Measurements from ENCODE around the gene MAMDC4.

The MAMDC4 gene

GRCh38 chr9:136885950-136886578 lies 33.9 kb downstream of the MAMDC4 start, which contains the start of gene TRAF2 (continued):
- TF ChIP-seq, protein P1, sequence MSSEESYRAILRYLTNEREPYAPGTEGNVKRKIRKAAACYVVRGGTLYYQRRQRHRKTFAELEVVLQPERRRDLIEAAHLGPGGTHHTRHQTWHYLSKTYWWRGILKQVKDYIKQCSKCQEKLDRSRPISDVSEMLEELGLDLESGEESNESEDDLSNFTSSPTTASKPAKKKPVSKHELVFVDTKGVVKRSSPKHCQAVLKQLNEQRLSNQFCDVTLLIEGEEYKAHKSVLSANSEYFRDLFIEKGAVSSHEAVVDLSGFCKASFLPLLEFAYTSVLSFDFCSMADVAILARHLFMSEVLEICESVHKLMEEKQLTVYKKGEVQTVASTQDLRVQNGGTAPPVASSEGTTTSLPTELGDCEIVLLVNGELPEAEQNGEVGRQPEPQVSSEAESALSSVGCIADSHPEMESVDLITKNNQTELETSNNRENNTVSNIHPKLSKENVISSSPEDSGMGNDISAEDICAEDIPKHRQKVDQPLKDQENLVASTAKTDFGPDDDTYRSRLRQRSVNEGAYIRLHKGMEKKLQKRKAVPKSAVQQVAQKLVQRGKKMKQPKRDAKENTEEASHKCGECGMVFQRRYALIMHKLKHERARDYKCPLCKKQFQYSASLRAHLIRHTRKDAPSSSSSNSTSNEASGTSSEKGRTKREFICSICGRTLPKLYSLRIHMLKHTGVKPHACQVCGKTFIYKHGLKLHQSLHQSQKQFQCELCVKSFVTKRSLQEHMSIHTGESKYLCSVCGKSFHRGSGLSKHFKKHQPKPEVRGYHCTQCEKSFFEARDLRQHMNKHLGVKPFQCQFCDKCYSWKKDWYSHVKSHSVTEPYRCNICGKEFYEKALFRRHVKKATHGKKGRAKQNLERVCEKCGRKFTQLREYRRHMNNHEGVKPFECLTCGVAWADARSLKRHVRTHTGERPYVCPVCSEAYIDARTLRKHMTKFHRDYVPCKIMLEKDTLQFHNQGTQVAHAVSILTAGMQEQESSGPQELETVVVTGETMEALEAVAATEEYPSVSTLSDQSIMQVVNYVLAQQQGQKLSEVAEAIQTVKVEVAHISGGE (tag by site-specific recombination; conservative IDR thresholded peaks at IDR 0.05; ENCODE audit: low read depth): peak; percentile 84
- peak; percentile 63; the same call in 1 of the 2 replicates for TF ChIP-seq KLF17 (tag by site-specific recombination; IDR thresholded peaks at IDR 0.05)
- 0 out of 2 replicates have a peak, but pooled peaks have one; percentile 29 for TF ChIP-seq YY1 (tag by site-specific recombination; IDR thresholded peaks at IDR 0.05)
- TF ChIP-seq, protein P2, sequence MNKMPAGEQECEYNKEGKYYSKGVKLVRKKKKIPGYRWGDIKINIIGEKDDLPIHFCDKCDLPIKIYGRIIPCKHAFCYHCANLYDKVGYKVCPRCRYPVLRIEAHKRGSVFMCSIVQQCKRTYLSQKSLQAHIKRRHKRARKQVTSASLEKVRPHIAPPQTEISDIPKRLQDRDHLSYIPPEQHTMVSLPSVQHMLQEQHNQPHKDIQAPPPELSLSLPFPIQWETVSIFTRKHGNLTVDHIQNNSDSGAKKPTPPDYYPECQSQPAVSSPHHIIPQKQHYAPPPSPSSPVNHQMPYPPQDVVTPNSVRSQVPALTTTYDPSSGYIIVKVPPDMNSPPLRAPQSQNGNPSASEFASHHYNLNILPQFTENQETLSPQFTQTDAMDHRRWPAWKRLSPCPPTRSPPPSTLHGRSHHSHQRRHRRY (tag by site-specific recombination; IDR thresholded peaks at IDR 0.05): no peak
- 0 out of 2 replicates have a peak, but pooled peaks have one; percentile 45 for TF ChIP-seq ZNF10 (tag by site-specific recombination; IDR thresholded peaks at IDR 0.05)
- 0 out of 2 replicates have a peak, but pooled peaks have one; percentile 19 for TF ChIP-seq ZNF146 (tag by site-specific recombination; IDR thresholded peaks at IDR 0.05)
- 0 out of 2 replicates have a peak, but pooled peaks have one; percentile 36 for TF ChIP-seq IKZF3 (tag by site-specific recombination; IDR thresholded peaks at IDR 0.05)
- peak; percentile 52 for TF ChIP-seq ZNF324 (tag by site-specific recombination; IDR thresholded peaks at IDR 0.05)
- peak; percentile 73 for TF ChIP-seq ZFHX2 (tag by site-specific recombination; conservative IDR thresholded peaks at IDR 0.05)
- TF ChIP-seq KLF16 (tag by site-specific recombination; IDR thresholded peaks at IDR 0.05): peak; percentile 46; the same call in 1 of the 2 replicates
- peak; percentile 14; the same call in 1 of the 2 replicates for TF ChIP-seq OSR2 (tag by site-specific recombination; IDR thresholded peaks at IDR 0.05)
- peak; percentile 53 for TF ChIP-seq KLF10 (tag by site-specific recombination; IDR thresholded peaks at IDR 0.05)
- peak; percentile 35; the same call in 1 of the 2 replicates for TF ChIP-seq ZEB2 (tag by site-specific recombination; IDR thresholded peaks at IDR 0.05)
- TF ChIP-seq ZNF561 (tag by site-specific recombination; IDR thresholded peaks at IDR 0.05; ENCODE audit: borderline replicate concordance): peak; percentile 50; the same call in 1 of the 2 replicates
- TF ChIP-seq GLIS1 (tag by site-specific recombination; IDR thresholded peaks at IDR 0.05): peak; percentile 16; the same call in 1 of the 2 replicates
- TF ChIP-seq ZXDB (tag by site-specific recombination; IDR thresholded peaks at IDR 0.05): peak; percentile 76
- TF ChIP-seq ZBTB8A (tag by site-specific recombination; IDR thresholded peaks at IDR 0.05): peak; percentile 62
- TF ChIP-seq KLF8 (tag by site-specific recombination; IDR thresholded peaks at IDR 0.05): peak; percentile 84
- no peak for TF ChIP-seq ZSCAN16 (tag by site-specific recombination; IDR thresholded peaks at IDR 0.05)
- TF ChIP-seq ZIC2 (tag by site-specific recombination; IDR thresholded peaks at IDR 0.05): peak; percentile 45
- TF ChIP-seq SP3 (tag by site-specific recombination; IDR thresholded peaks at IDR 0.05): peak; percentile 88
- TF ChIP-seq ZNF2 (tag by site-specific recombination; IDR thresholded peaks at IDR 0.05): no peak
- peak; percentile 44; the same call in 1 of the 2 replicates for TF ChIP-seq KLF7 (tag by site-specific recombination; IDR thresholded peaks at IDR 0.05; ENCODE audit: borderline replicate concordance)
- 0 out of 2 replicates have a peak, but pooled peaks have one; percentile 13 for TF ChIP-seq ZNF785 (tag by site-specific recombination; IDR thresholded peaks at IDR 0.05)
- TF ChIP-seq ZNF585B (tag by site-specific recombination; IDR thresholded peaks at IDR 0.05): no peak
